GM18520 (cell line): ENCODE measurements around the gene TMEM220.
"Not testable (repeated sequence)": the region's sequence is repeated elsewhere in the genome, so short reads cannot be mapped to it uniquely, and the experiment has no call there.

Experiments
- ATAC-seq: cut with Tn5 transposase; IDR thresholded peaks from one replicate; pipeline ENCODE4 v1.9.1; 2021; ENCODE audit not compliant: unreplicated experiment

The TMEM220 gene

GRCh38 chr17:10731408-10731879 is 1.6 kb upstream of the TMEM220 start:
- no peak for ATAC-seq

GRCh38 chr17:10730247-10730646 is 424 bp upstream of the TMEM220 start:
- ATAC-seq, result not testable (repeated sequence)

GRCh38 chr17:10728331-10728892 is 1.4 kb downstream of the TMEM220 start:
- no peak for ATAC-seq

GRCh38 chr17:10727192-10727591 is 2.6 kb downstream of the TMEM220 start:
- no peak for ATAC-seq

DNA sequence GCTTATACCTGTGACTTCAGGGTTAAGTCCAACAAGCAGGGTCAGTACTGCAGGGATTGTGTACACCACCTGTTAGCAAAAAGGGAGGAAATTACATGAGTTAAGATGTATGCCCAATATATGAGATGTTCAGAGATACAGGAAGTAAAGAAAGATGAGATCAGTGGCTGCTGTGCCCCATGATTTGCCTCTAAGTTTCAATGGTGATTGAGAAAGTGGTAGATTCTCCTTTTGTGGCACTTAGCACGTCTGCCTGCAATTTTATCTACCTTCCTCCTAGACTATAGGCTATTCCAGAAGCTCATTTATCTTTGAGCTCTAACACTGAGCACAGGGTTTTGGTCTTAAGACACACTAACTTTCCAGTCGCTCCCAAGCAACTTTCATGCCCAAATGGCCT is 3.6 kb downstream of the TMEM220 start:
- no peak for ATAC-seq

GRCh38 chr17:10725262-10725661 is 4.6 kb downstream of the TMEM220 start:
- ATAC-seq, result no peak

DNA sequence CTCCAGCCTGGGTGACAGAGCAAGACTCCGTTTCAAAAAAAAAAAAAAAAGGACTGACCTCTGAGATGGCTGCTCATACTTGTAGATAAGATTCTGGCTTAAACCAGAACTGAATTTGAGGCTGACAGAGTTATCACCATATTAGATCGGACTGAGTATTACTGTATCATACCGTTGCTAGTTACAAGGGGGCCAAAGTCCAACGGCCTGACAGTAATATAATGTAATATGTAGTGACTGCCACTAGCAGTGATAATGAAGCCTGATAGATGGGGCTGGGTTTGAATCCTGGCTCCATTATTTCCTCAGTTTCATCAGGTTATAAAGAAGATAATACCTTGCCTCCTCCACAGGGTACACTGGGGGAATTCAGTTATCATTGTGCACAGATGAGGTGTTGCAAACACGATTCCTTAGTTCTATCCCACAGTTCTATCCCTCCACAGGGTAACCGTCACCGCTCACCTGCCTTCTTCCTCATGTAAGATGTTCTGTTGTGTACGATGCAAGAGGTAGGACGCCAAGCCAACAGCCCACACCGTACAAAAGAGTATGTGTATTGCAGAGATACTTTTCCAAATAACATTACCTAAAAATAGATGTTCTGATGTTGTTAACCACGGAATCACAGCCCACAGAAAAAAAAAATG is 5.2 kb downstream of the TMEM220 start:
- ATAC-seq, result no peak

- ATAC-seq, result no peak
Measured at GRCh38 chr17:10718547-10718946, 11.3 kb downstream of the TMEM220 start.

- ATAC-seq, result no peak
Measured at GRCh38 chr17:10716218-10716617, 13.6 kb downstream of the TMEM220 start.

DNA sequence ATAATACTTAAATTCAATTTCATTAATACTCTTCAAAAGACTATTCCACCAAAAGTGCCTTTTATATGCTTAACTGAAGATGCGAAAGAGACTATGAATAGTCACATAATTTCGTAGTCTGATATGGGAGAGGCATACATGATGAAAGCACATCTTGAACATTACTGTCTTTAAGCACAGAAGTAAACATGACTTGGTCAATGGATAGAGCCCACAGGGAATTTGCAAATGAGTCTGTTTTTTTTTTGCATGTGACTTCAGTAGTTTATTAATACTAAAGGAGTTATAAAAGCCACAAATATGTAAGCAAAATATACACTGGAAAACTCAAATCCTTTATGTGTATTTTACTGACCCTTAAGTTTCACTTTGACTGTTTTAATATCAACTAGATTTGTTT is 16.5 kb downstream of the TMEM220 start:
- no peak for ATAC-seq

DNA sequence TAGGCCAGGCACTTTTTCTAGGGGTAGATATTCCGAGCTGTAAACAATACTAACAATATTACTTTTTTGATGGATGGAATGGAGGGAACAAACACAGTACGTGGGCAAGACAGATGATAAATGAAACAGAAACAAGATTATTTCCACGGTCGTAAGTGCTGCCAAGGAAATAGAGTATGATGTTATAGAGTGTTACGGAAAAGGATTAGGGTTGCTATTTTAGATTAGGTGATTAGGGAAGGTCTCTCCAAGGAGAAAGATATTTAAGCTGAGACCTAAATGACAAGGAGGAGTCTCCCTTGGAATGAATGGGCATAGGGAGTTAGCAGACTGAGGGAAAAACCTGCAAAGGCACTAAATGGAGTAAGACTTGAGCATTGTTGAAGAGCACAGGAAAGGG is 24.1 kb downstream of the TMEM220 start:
- no peak for ATAC-seq

GRCh38 chr17:10702574-10702973 is 27.2 kb downstream of the TMEM220 start:
- no peak for ATAC-seq

- no peak for ATAC-seq
Measured at GRCh38 chr17:10699856-10700255, 30.0 kb downstream of the TMEM220 start.

- no peak for ATAC-seq
Measured at GRCh38 chr17:10698096-10698818, 31.6 kb downstream of the TMEM220 start.

DNA sequence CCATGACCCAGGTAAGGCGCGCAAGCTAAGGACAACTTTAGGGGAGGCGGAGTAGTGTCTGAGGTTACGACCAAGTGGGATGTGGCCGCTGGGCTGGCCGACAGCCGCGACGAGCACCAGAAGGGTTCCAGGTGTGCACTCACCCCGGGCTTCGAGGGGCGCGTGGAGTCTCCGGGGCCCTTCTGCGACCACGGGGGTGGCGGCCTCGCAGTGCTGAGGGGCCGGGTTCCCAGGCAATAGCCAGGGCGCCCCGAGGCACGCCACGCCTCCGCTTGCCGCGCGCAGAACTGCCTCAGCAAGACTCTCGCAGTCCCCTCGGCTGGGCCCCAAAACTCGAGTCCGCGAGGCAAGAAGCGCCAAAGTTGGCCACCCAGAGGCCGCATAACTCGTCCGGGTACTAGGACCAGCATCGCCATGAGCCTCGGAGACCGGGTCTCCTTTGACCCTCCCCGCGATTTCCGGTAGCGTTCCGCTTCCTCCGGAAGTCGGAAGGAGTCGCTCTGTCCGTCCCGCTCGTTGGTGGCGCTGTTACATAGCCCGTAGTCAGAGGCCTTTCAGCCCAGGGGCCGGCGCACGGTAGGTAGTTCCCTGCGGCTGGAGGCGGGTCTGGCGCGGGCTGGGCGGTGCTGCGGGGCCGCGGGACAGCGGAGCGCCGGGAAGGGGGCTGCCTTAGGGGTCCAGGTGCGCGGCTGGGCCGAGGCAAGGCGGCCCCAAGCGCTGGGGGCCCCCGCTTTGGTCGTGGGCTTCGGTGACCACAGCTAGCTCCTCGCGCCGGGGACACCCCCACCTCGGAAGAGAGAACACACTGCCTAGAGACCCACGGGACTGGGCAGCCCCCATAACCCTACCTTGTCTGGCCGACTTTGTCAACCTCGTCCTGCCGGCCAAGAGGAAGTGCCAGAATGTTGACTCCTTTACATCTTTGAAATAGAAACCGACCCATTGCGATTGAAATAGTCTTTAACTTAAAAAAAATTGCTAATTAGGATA is 32.4 kb downstream of the TMEM220 start, which contains the start of the genes ADPRM and SCO1:
TSS of gene ADPRM (plus strand) at position 503 of the 990 bp plus-strand sequence. CDS start 7,333 bp downstream, outside the sequence.
TSS of gene SCO1 (minus strand) at position 442 of the 990 bp plus-strand sequence. CDS start at position 416, 26 bp downstream.
- ATAC-seq, result peak; percentile 91

DNA sequence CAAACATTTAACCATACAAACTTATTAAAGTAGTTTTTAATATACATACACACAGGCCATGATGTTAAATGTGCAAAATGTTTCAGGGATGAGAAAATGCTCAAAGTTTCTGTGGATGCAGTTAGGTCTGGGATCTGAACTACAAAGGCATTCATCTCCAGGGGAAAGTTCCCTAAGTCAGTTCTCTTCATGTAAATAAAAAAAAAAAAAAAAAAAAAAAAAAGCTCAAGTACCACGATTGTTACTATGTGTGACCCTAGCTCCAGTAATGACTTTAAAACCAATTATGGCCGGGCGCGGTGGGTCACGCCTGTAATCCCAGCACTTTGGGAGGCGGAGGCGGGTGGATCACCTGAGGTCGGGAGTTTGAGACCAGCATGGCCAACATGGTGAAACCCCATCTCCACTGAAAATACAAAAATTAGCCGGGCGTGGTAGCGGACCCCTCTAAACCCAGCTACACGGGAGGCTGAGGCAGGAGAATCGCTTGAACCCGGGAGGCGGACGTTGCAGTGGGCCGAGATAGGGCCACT is 33.9 kb downstream of the TMEM220 start:
- not testable (repeated sequence) for ATAC-seq

GRCh38 chr17:10687499-10687898 is 42.3 kb downstream of the TMEM220 start:
- ATAC-seq, result no peak

DNA sequence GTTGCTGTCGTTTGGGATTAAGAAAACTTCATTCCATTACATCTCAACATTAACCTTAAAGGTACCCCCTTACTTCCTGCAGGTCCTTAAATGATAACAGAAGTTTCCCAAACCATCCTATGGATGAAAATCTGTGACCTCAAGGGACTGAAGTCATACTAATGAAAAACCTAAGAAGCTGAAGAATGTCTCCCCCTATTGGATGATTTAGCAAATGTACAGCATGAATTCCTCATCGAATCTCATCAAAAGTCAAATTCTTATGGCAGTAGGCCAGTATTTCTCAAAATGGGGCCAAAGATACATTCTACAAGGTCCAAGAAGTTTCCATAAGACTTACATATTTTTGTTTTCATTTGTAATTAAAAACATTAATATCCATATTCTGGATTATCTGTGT is 46.0 kb downstream of the TMEM220 start:
- no peak for ATAC-seq

GRCh38 chr17:10681866-10682446 is 47.9 kb downstream of the TMEM220 start:
- no peak for ATAC-seq

DNA sequence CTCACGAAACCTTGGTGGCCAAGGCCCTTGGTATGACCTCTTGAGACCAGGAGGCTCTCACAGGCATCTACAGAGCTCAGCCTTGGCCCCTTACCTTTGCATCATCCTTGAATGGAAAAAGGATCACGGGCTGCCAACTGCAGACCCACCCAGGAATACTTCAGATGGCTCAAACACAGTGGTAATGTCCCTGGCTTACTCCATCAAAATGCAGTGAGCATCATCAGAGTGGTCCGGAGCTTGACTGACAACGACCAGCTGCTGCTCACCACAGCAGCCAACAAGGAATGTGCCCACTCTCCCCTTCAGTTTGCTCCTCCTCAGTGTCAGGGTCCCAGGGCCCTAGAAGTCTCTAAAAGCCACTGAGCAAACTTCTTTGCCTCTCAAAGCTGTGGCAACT is 55.1 kb downstream of the TMEM220 start:
- ATAC-seq, result no peak
